Esophagus muscularis mucosa (tissue), 4 donors: ENCODE results near the gene TP53BP1. TPM values are rescaled to one million over a fixed set of nuclear protein-coding genes. Genes with fewer than 3 reads are reported as not detected.

Experiments
- DNase-seq: peaks from one replicate; pipeline ENCODE4 v3.0.0-alpha.2; 2017; ENCODE audit errors: extremely low spot score
- H3K27ac ChIP-seq, 4 donors: fragments of 200-600 bp; sonication (generic); replicated peaks in 1 of 4; 1 replicate in 3 of 4; 2 replicates in 1 of 4; pipeline ENCODE4 v1.5.1; 2016 to 2019; ENCODE audit warnings: mild to moderate bottlenecking in 1 of 4
- H3K27me3 ChIP-seq, 4 donors: fragments of 200-600 bp; sonication (generic); one replicate each; pipeline versions ENCODE4 v1.5.1 to v1.6.0; 2016 to 2019
- H3K36me3 ChIP-seq, 4 donors: fragments of 200-600 bp; sonication (generic); one replicate each; pipeline ENCODE4 v1.5.1; 2016 to 2019
- H3K4me1 ChIP-seq, 4 donors: fragments of 200-600 bp; sonication (generic); one replicate each; pipeline ENCODE4 v1.5.1; 2016 to 2019
- H3K4me3 ChIP-seq, 4 donors: fragments of 200-600 bp; sonication (generic); 1 replicate in 2 of 4; 2 replicates in 2 of 4; pipeline ENCODE4 v1.5.1; 2016 to 2019; ENCODE audit warnings: mild to moderate bottlenecking in 4 of 4, moderate library complexity in 1 of 4
- H3K9me3 ChIP-seq, 4 donors: fragments of 200-600 bp; sonication (generic); 1 replicate in 3 of 4; 2 replicates in 1 of 4; pipeline ENCODE4 v1.5.1; 2016 to 2019
- CTCF ChIP-seq, 3 experiments: fragments of 200-600 bp in 2 of 3; fragments of 450-650 bp in 1 of 3; sonication (generic) in 2 of 3; IDR thresholded peaks; one replicate each; pipeline ENCODE4 v1.5.1; 2017 to 2019; ENCODE audit warnings: antibody characterized with exemption in 3 of 3, mild to moderate bottlenecking in 2 of 3, moderate library complexity in 1 of 3
- EP300 ChIP-seq: sonication (generic); formaldehyde crosslinking; IDR thresholded peaks from one replicate; pipeline ENCODE4 v1.6.1; 2017; ENCODE audit warnings: antibody characterized with exemption
- POLR2A ChIP-seq: fragments of 450-650 bp; IDR thresholded peaks from one replicate; pipeline ENCODE4 v1.6.1; 2017; ENCODE audit warnings: antibody characterized with exemption, moderate library complexity, mild to moderate bottlenecking, low read depth
- POLR2AphosphoS5 ChIP-seq, 2 donors: sonication (generic); formaldehyde crosslinking; IDR thresholded peaks; one replicate each; pipeline ENCODE4 v1.6.1; 2017; ENCODE audit warnings: antibody characterized with exemption in 2 of 2
- WGBS: methylation state at CpG from one replicate; pipeline ENCODE4 v1.1.5; 2018; 5-methylcytosine and 5-hydroxymethylcytosine counted together
- intact Hi-C: fragments of 100-400 bp; cut with DNase I; formaldehyde crosslinking; loops from one replicate; pipeline ENCODE4 v1.15.1; 2023
- total RNA-seq, 4 donors: library from RNA; depleted of rRNA; stranded (reverse); fragments of >200 nt; gene quantifications; one replicate each; pipeline versions ENCODE4 v1.1.0 to v1.2.1, GENCODE V29; 2016

The TP53BP1 gene
- total RNA-seq, 4 donors from 2014 or later: 24.7 to 29.9 (median 27.0) TPM

GRCh38 chr15:43429687-43430086 lies 63.3 kb downstream of the TP53BP1 start:
- intact Hi-C loops: loop anchor here (10.0 kb wide), 1 partner anchor 175 kb away; no protein-coding TSS in a partner anchor
- Histone ChIP-seq H3K27me3 (no peaks in the 10 kb centered on the region), H3K36me3 (peaks cover 16 to 78% (median 52%) of the 10 kb centered on the region in 4 donors), H3K27ac (no peak overlapping the region), H3K9me3 (no peaks in the 10 kb centered on the region), H3K4me1 (no peaks in the 10 kb centered on the region), H3K4me3 (no peak overlapping the region)
- DNase-seq: no peak
- no peak for TF ChIP-seq POLR2A
- no peak for TF ChIP-seq CTCF (IDR thresholded peaks at IDR 0.05)
- no peak for TF ChIP-seq POLR2AphosphoS5 (IDR thresholded peaks at IDR 0.05)
- no peak for TF ChIP-seq EP300
- 49% methylated on average over 3 of the region's 3 CpGs for WGBS

GRCh38 chr15:43423793-43424192 lies 69.2 kb downstream of the TP53BP1 start:
- Histone ChIP-seq H3K4me1 (no peaks in the 10 kb centered on the region), H3K4me3 (no peak overlapping the region), H3K36me3 (peaks cover 25 to 88% (median 78%) of the 10 kb centered on the region in 4 donors), H3K27ac (no peak overlapping the region), H3K27me3 (no peaks in the 10 kb centered on the region), H3K9me3 (no peaks in the 10 kb centered on the region)
- intact Hi-C loops: no loop called here
- WGBS: 88% methylated on average over 3 of the region's 3 CpGs
- no peak for DNase-seq
- TF ChIP-seq EP300: no peak
- TF ChIP-seq CTCF (IDR thresholded peaks at IDR 0.05): no peak
- TF ChIP-seq POLR2AphosphoS5 (IDR thresholded peaks at IDR 0.05): no peak
- TF ChIP-seq POLR2A: no peak

- no peak for DNase-seq
- no peak for TF ChIP-seq POLR2AphosphoS5 (IDR thresholded peaks at IDR 0.05)
- TF ChIP-seq EP300: no peak
- no peak for TF ChIP-seq CTCF (IDR thresholded peaks at IDR 0.05)
- TF ChIP-seq POLR2A: no peak
- Histone ChIP-seq H3K36me3 (peaks cover 17 to 86% (median 75%) of the 10 kb centered on the region in 4 donors), H3K4me3 (no peak overlapping the region), H3K4me1 (no peaks in the 10 kb centered on the region), H3K9me3 (no peaks in the 10 kb centered on the region), H3K27me3 (no peaks in the 10 kb centered on the region), H3K27ac (no peak overlapping the region)
- intact Hi-C loops: no loop called here
- 95% methylated on average over 7 of the region's 7 CpGs for WGBS
These were observed 72.1 kb downstream of the TP53BP1 start for GRCh38 chr15:43420876-43421275.

GRCh38 chr15:43420435-43420834 lies 72.5 kb downstream of the TP53BP1 start:
- no peak for DNase-seq
- Histone ChIP-seq H3K4me3 (no peak overlapping the region), H3K27me3 (no peaks in the 10 kb centered on the region), H3K9me3 (no peaks in the 10 kb centered on the region), H3K36me3 (peaks cover 17 to 89% (median 77%) of the 10 kb centered on the region in 4 donors), H3K27ac (no peak overlapping the region), H3K4me1 (no peaks in the 10 kb centered on the region)
- intact Hi-C loops: no loop called here
- 82% methylated on average over 10 of the region's 10 CpGs for WGBS
- TF ChIP-seq POLR2AphosphoS5 (IDR thresholded peaks at IDR 0.05) (no peak), CTCF (IDR thresholded peaks at IDR 0.05) (no peak), POLR2A (no peak), EP300 (no peak)

- no peaks in the 10 kb centered on the region for H3K9me3 ChIP-seq
- intact Hi-C loops: no loop called here
- no peak overlapping the region for H3K27ac ChIP-seq
- no peaks in the 10 kb centered on the region for H3K4me1 ChIP-seq
- no peaks in the 10 kb centered on the region for H3K27me3 ChIP-seq
- H3K4me3 ChIP-seq: no peak overlapping the region
- DNase-seq: no peak
- TF ChIP-seq EP300 (no peak), POLR2A (no peak), CTCF (IDR thresholded peaks at IDR 0.05) (no peak), POLR2AphosphoS5 (IDR thresholded peaks at IDR 0.05) (no peak)
- peaks cover 22 to 95% (median 78%) of the 10 kb centered on the region in 4 donors for H3K36me3 ChIP-seq
These were observed 78.8 kb downstream of the TP53BP1 start for GRCh38 chr15:43414196-43414595.
